IPS DF 6.9 (cell line): Measurements from ENCODE around the gene ANKRD6.

ENCODE experiments used
- DNase-seq: peaks from one replicate; pipeline ENCODE4 v3.0.0-alpha.2; 2013; ENCODE audit warnings: low read depth, low spot score
- H3K27ac ChIP-seq: one replicate; pipeline ENCODE4 v1.5.1; 2013; ENCODE audit warnings: low read length, control low read depth
- H3K27me3 ChIP-seq: 2 replicates; pipeline ENCODE4 v1.6.1; 2013; ENCODE audit warnings: mild to moderate bottlenecking, low read length; ENCODE audit not compliant: control insufficient read depth, insufficient read depth
- H3K36me3 ChIP-seq: 2 replicates; pipeline ENCODE4 v1.6.1; 2013; ENCODE audit warnings: low read length; ENCODE audit not compliant: control insufficient read depth, insufficient read depth
- H3K4me1 ChIP-seq: 2 replicates; pipeline ENCODE4 v1.6.1; 2013; ENCODE audit warnings: low read length; ENCODE audit not compliant: control insufficient read depth, insufficient read depth
- H3K4me3 ChIP-seq: 2 replicates; pipeline ENCODE4 v1.5.1; 2013; ENCODE audit warnings: mild to moderate bottlenecking, low read length
- H3K9me3 ChIP-seq: 2 replicates; pipeline ENCODE4 v1.6.1; 2013; ENCODE audit warnings: low read length, inconsistent platforms; ENCODE audit not compliant: control insufficient read depth, insufficient read depth
- WGBS: extraction: QIAGEN DNeasy Blood & Tissue Kit; methylation state at CpG from one replicate; pipeline ENCODE4 v1.1.7; 2013; ENCODE audit warnings: mixed read lengths, missing lambda C conversion rate; ENCODE audit not compliant: insufficient read length, insufficient coverage; 5-methylcytosine and 5-hydroxymethylcytosine counted together

The ANKRD6 gene

DNA sequence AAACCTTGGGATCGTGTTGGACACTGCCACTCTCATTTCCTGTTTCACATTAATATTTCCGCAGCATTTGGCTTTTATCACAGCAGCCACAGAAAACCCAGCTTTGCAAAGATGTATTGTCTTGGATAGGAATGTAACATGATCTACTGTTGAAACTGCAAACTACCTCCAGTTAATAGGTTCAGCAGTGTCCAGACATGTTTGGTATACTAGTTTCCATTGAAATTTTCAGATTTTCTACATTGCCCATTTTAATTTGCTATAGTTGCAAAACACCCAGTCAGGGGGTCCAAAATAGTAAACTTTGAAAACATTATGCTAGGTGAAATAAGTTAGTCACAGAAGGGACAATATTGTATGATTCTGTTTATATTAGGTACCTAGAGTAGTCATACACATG is 3.3 kb downstream of the ANKRD6 start:
- H3K9me3 ChIP-seq: no peaks in the 10 kb centered on the region
- no peaks in the 10 kb centered on the region for H3K4me1 ChIP-seq
- H3K36me3 ChIP-seq: no peaks in the 10 kb centered on the region
- DNase-seq: no peak
- no CpG with 5 or more reads among the region's 2 CpGs for WGBS
- no peak overlapping the region for H3K27ac ChIP-seq
- H3K4me3 ChIP-seq: no peak overlapping the region
- H3K27me3 ChIP-seq: no peaks in the 10 kb centered on the region; the same call in 1 of the 2 replicates

DNA sequence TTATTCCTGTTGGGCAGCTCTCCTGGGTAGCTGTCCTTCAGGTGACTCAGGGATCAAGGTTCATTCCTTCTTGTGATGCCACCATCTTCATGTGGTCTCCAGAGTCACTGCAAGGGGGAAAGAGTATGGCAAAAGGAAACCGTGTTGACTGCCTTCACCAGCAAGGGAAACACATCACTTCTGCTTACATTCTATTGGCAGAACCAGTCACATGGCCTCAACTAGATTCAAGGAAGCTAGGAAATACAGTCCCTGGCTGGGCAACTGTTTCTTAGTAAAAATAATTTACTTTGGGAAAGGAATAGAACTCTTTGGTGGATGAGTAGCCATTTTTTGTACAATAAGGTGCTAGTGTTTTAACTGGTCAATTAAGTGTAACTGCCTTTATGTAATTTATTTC is 5.3 kb downstream of the ANKRD6 start:
- no CpG with 5 or more reads among the region's 1 CpG for WGBS
- no peak for DNase-seq
- Histone ChIP-seq H3K9me3 (no peaks in the 10 kb centered on the region), H3K36me3 (no peaks in the 10 kb centered on the region), H3K4me1 (no peaks in the 10 kb centered on the region), H3K27ac (no peak overlapping the region), H3K4me3 (no peak overlapping the region), H3K27me3 (no peaks in the 10 kb centered on the region; the same call in 1 of the 2 replicates)

DNA sequence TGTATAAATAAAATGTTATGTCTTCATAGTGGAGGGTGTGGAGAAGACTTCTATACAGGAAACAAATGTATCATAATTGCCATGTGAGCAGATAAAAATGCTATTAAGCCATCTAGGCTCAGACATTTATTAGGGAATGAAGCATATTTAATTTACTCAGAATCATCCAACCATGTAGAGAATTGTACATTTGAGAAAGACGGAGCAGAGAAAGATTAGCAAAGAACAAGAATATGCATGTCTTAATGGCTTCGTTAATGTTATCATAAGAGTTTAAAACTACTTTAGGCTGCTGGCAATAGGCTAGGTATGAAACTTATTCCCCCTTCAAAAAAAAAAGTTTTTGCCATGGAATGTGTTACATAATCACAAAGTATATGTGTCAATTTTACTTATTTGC is 6.1 kb downstream of the ANKRD6 start:
- WGBS: no CpG with 5 or more reads among the region's 2 CpGs
- Histone ChIP-seq H3K4me3 (no peak overlapping the region), H3K9me3 (no peaks in the 10 kb centered on the region), H3K27ac (no peak overlapping the region), H3K36me3 (no peaks in the 10 kb centered on the region), H3K27me3 (no peaks in the 10 kb centered on the region; the same call in 1 of the 2 replicates), H3K4me1 (no peaks in the 10 kb centered on the region)
- no peak for DNase-seq

DNA sequence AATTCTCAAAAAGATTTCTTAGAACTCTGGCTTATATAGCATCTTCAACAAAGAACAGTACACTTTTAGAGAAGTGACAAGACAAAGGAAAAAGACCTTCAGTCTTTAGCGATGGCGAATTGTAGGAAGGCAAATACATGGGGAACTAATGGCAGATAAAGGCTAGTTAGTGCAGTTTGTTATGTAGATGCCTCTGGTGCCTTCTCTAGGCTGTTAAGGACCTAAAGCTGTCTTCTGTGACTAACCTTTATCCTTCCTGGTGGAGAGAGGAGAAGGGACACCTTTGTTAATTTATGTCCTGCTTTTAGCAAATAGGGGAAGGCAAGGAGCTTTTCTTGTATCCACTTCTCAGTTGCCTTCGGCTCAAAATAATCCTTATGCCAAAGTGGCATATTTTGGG is 7.2 kb downstream of the ANKRD6 start:
- WGBS: no CpG with 5 or more reads among the region's 3 CpGs
- H3K9me3 ChIP-seq: no peaks in the 10 kb centered on the region
- no peaks in the 10 kb centered on the region for H3K36me3 ChIP-seq
- no peaks in the 10 kb centered on the region for H3K27me3 ChIP-seq
- no peaks in the 10 kb centered on the region for H3K4me1 ChIP-seq
- no peak overlapping the region for H3K4me3 ChIP-seq
- DNase-seq: no peak
- no peak overlapping the region for H3K27ac ChIP-seq

- no peak overlapping the region for H3K4me3 ChIP-seq
- no CpG with 5 or more reads among the region's 5 CpGs for WGBS
- H3K9me3 ChIP-seq: no peaks in the 10 kb centered on the region
- no peaks in the 10 kb centered on the region for H3K27me3 ChIP-seq
- DNase-seq: no peak
- no peak overlapping the region for H3K27ac ChIP-seq
- H3K4me1 ChIP-seq: no peaks in the 10 kb centered on the region
- no peaks in the 10 kb centered on the region for H3K36me3 ChIP-seq
These were observed 10.7 kb downstream of the ANKRD6 start for GRCh38 chr6:89443658-89444057.

- no peaks in the 10 kb centered on the region for H3K9me3 ChIP-seq
- H3K4me1 ChIP-seq: no peaks in the 10 kb centered on the region
- H3K36me3 ChIP-seq: no peaks in the 10 kb centered on the region
- H3K27ac ChIP-seq: no peak overlapping the region
- no peak for DNase-seq
- no peak overlapping the region for H3K4me3 ChIP-seq
- no CpG with 5 or more reads among the region's 1 CpG for WGBS
- H3K27me3 ChIP-seq: no peaks in the 10 kb centered on the region
These were observed 16.2 kb downstream of the ANKRD6 start for GRCh38 chr6:89449193-89449592.

GRCh38 chr6:89452281-89452680 is 19.3 kb downstream of the ANKRD6 start:
- no peaks in the 10 kb centered on the region for H3K9me3 ChIP-seq
- WGBS: no CpG with 5 or more reads among the region's 1 CpG
- no peaks in the 10 kb centered on the region for H3K36me3 ChIP-seq
- no peak overlapping the region for H3K27ac ChIP-seq
- no peak for DNase-seq
- H3K4me1 ChIP-seq: no peaks in the 10 kb centered on the region
- no peaks in the 10 kb centered on the region for H3K27me3 ChIP-seq
- H3K4me3 ChIP-seq: no peak overlapping the region

DNA sequence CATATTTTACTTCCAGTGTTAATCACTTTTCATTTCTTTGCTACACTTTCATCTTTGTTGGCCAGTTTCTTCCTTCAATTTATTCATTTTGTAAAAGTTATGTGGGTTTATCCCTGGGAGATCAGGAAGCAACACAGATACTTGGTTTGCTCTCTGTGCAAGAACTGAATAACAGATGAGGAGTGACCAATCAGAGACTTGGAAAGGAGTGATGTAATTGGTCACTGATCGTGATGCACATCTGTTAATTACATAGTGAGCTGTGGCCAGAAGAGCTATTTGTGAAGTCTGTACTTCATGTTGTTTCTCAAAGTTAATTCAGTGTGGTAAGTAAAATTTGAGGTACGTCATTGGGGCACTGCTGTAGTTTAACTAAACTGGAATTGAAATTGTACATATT is 21.3 kb downstream of the ANKRD6 start:
- no peak for DNase-seq
- H3K4me1 ChIP-seq: no peaks in the 10 kb centered on the region
- H3K4me3 ChIP-seq: no peak overlapping the region
- no CpG with 5 or more reads among the region's 2 CpGs for WGBS
- H3K36me3 ChIP-seq: no peaks in the 10 kb centered on the region
- H3K27ac ChIP-seq: no peak overlapping the region
- H3K9me3 ChIP-seq: no peaks in the 10 kb centered on the region
- H3K27me3 ChIP-seq: no peaks in the 10 kb centered on the region

DNA sequence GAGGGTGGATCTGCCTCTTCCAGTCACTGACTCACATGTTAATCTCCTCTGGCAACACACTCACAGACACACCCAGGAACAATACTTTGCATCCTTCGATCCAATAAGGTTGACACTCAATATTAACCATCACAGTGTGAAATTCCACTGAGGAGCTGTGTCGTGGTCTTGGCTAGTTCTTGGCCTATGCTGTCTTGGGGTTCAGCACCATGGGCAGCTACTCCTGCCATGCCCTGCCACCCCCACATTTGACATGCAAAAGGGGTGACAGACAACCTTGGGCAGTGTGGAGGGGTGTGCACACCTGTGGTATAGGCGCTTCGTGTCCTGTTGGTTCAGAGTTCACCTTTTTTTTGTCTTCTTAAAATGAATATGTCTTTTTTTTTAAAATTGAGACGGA is 25.8 kb downstream of the ANKRD6 start:
- H3K27ac ChIP-seq: no peak overlapping the region
- no peaks in the 10 kb centered on the region for H3K9me3 ChIP-seq
- no peak for DNase-seq
- no peaks in the 10 kb centered on the region for H3K27me3 ChIP-seq
- WGBS: no CpG with 5 or more reads among the region's 5 CpGs
- H3K4me3 ChIP-seq: no peak overlapping the region
- no peaks in the 10 kb centered on the region for H3K36me3 ChIP-seq
- H3K4me1 ChIP-seq: no peaks in the 10 kb centered on the region

GRCh38 chr6:89459501-89459900 is 26.5 kb downstream of the ANKRD6 start:
- Histone ChIP-seq H3K27me3 (no peaks in the 10 kb centered on the region), H3K27ac (no peak overlapping the region), H3K9me3 (no peaks in the 10 kb centered on the region), H3K4me1 (no peaks in the 10 kb centered on the region), H3K4me3 (no peak overlapping the region), H3K36me3 (no peaks in the 10 kb centered on the region)
- no peak for DNase-seq
- WGBS: no CpG with 5 or more reads among the region's 1 CpG

- no peak for DNase-seq
- Histone ChIP-seq H3K36me3 (no peaks in the 10 kb centered on the region), H3K27ac (no peak overlapping the region), H3K9me3 (no peaks in the 10 kb centered on the region), H3K4me1 (no peaks in the 10 kb centered on the region), H3K27me3 (no peaks in the 10 kb centered on the region), H3K4me3 (no peak overlapping the region)
- no CpG with 5 or more reads among the region's 7 CpGs for WGBS
These were observed 27.8 kb downstream of the ANKRD6 start for GRCh38 chr6:89460713-89461112.
